T-helper 2 cell treated with Interferon-gamma antibody and Interleukin-4, amounts not matched to agents 100 ng/mL and 5 ng/mL, for 36 hours (primary cell): Measurements from ENCODE around the gene ZGLP1. TPM values are rescaled to one million over a fixed set of nuclear protein-coding genes. Genes with fewer than 3 reads are reported as not detected.
"Not testable (repeated sequence)": the region's sequence is repeated elsewhere in the genome, so short reads cannot be mapped to it uniquely, and the experiment has no call there.

Source experiments
- intact Hi-C: fragments of 100-400 bp; cut with micrococcal nuclease; formaldehyde crosslinking; loops from one replicate; pipeline ENCODE4 v1.15.1; 2023
- total RNA-seq: library from RNA; stranded (reverse); gene quantifications from 2 replicates; pipeline ENCODE4 v1.2.3, GENCODE V29; 2022

Gene ZGLP1
- total RNA-seq, 1 donor from 2014 or later = 2.4 TPM

GRCh38 chr19:10282043-10282442 is 27.6 kb downstream of the ZGLP1 start:
- intact Hi-C loops = not testable (repeated sequence)

DNA sequence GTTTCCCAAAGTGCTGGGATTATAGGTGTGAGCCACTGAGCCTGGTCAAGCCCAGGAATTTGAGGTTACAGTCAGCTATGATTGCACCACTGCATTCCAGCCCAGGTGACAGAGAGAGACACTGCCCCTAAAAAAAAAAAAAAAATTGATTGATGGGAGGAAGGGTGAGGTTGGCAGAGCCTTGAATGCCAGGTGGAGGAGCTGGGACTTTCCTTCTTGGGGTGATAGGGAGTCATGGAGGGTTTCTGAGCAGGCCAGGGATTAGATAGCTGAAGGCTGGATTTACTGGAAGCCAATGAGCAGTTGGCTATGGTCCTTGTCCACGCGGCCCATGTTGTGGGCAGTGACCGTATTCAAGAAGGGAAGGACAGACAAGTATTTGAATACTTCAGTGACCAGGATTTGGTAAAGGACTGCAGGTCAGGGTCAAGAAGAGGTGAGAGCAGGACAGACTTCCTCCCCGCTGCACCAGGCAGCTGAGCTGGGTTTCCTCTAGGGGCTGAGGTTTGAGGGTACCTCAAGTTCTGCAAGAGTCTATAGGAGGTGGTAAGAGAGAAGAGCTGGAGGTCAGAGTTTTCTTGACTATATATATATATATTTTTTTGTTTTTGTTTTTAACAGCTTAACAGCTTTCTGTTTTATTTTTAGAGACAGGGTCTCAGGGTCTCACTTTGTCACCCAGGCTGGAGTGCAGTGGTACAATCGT is 29.7 kb downstream of the ZGLP1 start:
- intact Hi-C loops = no loop called here

- intact Hi-C loops = no loop called here
These were observed 30.7 kb downstream of the ZGLP1 start for GRCh38 chr19:10278935-10279334.

GRCh38 chr19:10277795-10278589 is 31.6 kb downstream of the ZGLP1 start:
- intact Hi-C loops = no loop called here

DNA sequence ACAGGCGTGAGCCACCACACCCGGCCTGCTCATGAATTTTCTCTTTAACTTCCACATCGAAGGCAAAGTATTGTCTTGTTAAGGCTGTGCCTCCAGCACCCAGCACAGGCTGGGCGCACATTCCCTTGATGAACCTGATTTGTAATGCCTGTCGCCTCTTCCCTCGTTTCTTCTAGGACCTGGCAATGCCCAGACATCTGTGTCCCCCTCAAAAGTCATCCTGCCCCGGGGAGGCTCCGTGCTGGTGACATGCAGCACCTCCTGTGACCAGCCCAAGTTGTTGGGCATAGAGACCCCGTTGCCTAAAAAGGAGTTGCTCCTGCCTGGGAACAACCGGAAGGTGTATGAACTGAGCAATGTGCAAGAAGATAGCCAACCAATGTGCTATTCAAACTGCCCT is 35.0 kb downstream of the ZGLP1 start:
- intact Hi-C loops = no loop called here

GRCh38 chr19:10271543-10272086 is 38.0 kb downstream of the ZGLP1 start:
- intact Hi-C loops = loop anchor here (1.0 to 2.0 kb wide), 2 partner anchors 15 to 109 kb away; partner anchors contain the start of genes ICAM4 and TYK2

DNA sequence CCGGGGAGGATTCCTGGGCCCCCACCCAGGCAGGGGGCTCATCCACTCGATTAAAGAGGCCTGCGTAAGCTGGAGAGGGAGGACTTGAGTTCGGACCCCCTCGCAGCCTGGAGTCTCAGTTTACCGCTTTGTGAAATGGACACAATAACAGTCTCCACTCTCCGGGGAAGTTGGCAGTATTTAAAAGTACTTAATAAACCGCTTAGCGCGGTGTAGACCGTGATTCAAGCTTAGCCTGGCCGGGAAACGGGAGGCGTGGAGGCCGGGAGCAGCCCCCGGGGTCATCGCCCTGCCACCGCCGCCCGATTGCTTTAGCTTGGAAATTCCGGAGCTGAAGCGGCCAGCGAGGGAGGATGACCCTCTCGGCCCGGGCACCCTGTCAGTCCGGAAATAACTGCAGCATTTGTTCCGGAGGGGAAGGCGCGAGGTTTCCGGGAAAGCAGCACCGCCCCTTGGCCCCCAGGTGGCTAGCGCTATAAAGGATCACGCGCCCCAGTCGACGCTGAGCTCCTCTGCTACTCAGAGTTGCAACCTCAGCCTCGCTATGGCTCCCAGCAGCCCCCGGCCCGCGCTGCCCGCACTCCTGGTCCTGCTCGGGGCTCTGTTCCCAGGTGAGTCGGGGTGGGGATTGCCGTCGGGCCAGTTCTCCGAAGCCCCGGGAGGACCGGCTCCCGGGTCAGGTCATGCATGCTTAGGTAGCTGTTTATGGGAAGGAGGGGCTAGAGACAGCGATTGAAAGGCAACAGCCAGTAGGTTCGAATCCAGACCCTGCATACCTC is 38.8 kb downstream of the ZGLP1 start, which contains the start of gene ICAM1:
Gene ICAM1, plus strand, starts transcription at position 505 of the 779 bp plus-strand sequence. Its CDS starts 40 bp downstream, at position 545.
- intact Hi-C loops = loop anchor here (1.0 to 2.0 kb wide), 2 partner anchors 15 to 110 kb away; partner anchors contain the start of genes ICAM4 and TYK2

- intact Hi-C loops = loop anchor here (2.0 kb wide), 1 partner anchor 111 kb away; the partner anchor contains the start of gene TYK2
These were observed 39.4 kb downstream of the ZGLP1 start for GRCh38 chr19:10270180-10270615.

- intact Hi-C loops = loop anchor here (1.0 to 5.0 kb wide), 3 partner anchors 68 to 120 kb away; partner anchors contain the start of genes ICAM3 and TYK2
These were observed 40.1 kb downstream of the ZGLP1 start for GRCh38 chr19:10269333-10270179.

- intact Hi-C loops = loop anchor here (5.0 kb wide), 1 partner anchor 69 kb away; the partner anchor contains the start of gene ICAM3
These were observed 41.5 kb downstream of the ZGLP1 start for GRCh38 chr19:10268071-10268470.

- intact Hi-C loops = loop anchor here (5.0 kb wide), 1 partner anchor 71 kb away; the partner anchor contains the start of gene ICAM3
These were observed 42.9 kb downstream of the ZGLP1 start for GRCh38 chr19:10266706-10267105.

- intact Hi-C loops = no loop called here
These were observed 46.8 kb downstream of the ZGLP1 start for GRCh38 chr19:10262771-10263170.

DNA sequence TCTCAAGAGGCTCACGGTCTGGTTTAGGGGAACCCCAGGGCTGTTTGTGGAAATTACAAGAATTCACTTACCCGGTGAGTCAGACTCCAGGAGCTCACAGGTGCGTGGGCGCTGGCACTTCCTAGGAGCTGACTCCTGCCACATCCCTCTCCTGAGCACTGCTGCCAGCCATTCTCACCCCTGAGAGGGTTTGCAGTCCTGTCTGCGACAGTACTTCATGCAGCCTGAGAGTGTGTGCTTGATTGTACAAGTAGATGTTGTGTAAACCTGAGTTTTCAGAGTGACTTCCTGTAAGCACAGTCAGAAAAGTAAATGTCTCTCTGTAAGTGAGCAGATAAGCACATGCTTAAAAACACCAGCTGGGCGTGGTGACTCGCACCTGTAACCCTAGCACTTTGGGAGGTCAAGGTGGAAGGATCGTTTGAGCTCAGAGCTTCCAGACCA is 49.5 kb downstream of the ZGLP1 start:
- intact Hi-C loops = no loop called here

- intact Hi-C loops = no loop called here
These were observed 50.3 kb downstream of the ZGLP1 start for GRCh38 chr19:10259162-10259905.

GRCh38 chr19:10258080-10258710 is 51.4 kb downstream of the ZGLP1 start:
- intact Hi-C loops = no loop called here

DNA sequence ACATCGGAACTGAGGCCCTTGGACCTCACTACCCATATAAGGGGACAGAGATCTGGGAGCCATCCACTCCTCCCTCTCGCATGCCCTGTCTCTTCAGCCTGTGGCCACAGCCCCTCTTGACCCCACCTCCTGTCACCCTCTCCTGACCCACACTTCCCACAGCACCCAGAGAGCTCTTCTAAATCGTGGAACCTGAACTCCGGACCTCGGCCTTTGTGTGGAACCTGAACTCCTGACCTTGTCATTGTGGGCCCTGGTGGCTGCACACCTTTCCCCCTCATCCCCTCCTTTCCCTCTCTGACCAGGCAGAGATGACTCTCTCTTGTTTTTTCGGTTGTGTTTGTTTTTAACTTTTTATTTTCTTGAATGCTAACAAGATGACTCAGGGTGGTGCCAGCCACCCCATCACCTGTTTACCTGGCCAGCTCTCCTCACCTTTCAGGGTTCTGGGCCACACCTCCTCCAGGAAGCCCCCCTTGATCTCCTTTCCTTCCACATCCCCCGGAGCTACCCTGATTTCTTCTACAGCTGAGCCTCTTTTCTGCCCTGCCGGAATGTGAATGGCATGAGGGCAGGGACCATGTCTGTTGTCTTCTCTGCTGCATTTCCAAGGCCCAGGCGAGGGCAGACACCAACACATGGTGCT is 52.5 kb downstream of the ZGLP1 start:
- intact Hi-C loops = no loop called here

DNA sequence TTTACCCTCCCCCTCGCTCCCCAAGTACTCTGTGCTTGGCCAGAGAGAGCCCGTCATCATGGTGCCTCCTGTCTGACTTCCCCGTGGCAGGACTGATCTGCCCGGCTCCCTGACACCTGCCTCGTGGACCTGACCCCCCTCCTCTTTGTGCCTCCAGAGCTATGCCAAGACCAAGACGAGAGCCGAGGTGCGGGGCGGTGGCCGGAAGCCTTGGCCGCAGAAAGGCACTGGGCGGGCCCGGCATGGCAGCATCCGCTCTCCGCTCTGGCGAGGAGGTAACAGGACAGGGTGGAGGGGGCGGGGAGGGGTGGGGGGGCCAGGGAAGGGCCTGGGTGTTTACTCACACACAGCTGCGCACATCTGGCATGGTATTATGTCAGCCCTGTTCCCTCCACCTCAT is 53.1 kb downstream of the ZGLP1 start:
- intact Hi-C loops = no loop called here

DNA sequence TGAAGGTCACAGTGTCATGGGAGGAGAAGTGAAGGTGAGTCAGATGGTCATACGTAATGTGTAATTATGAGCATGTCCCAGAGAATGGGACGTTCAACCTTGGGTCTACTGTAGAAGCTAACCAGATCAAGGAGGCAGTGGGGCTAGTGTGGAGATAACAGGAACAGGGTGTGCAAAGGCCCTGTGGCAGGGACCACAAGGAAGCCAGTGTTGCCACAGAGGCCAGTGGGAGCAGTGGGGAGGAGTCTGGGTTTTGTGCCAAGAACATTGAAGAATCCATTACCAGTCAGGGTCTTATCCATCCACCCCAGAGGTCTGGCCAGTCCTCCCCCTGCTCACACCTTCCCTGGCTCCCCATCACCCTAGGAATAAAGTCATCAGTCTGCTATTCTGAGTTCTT is 54.3 kb downstream of the ZGLP1 start:
- intact Hi-C loops = no loop called here
